Measurements from ENCODE around the gene OPTC.

DNA sequence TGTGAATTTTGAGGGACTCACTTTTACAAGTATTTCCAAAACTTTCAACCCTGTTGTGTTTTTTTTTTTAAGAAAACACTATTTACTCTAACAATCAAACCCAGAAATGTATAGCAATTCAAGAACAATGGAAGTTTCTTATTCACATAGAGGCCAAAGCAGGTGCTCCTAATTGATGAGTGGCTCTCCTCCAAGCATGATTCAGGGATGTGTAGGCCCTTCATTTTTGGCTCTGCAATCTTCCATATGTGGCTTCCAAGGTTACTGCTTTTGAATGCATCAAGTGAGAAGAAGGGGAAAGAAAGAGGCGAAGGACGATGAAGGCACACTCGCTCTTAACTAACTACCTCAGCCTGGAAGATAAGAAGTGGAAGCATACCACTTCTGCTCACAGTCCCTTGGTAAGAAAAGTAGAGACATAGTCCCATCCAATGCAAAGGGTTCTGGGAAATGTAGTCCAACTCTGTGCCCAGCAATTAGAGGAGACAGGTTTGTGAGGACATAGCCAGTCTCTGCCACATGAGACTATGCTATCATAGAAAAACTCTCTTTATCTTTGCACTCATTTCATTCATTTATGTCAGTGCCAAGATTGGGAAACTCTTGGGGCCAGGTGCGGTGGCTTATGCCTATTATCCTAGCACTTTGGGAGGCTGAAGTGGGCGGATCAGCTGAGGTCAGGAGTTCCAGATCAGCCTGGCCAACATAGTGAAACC is 46.0 kb downstream of the OPTC start:
- TF ChIP-seq ZFP30 (CRISPR knock-in tag; IDR thresholded peaks at IDR 0.05) (no peak), ARNTL (CRISPR knock-in tag; IDR thresholded peaks at IDR 0.05; ENCODE audit: borderline replicate concordance, low read depth) (no peak), ZFP3 (CRISPR knock-in tag; IDR thresholded peaks at IDR 0.05) (no peak), GLIS3 (CRISPR knock-in tag; IDR thresholded peaks at IDR 0.05) (no peak)
- TF ChIP-seq, protein P1, sequence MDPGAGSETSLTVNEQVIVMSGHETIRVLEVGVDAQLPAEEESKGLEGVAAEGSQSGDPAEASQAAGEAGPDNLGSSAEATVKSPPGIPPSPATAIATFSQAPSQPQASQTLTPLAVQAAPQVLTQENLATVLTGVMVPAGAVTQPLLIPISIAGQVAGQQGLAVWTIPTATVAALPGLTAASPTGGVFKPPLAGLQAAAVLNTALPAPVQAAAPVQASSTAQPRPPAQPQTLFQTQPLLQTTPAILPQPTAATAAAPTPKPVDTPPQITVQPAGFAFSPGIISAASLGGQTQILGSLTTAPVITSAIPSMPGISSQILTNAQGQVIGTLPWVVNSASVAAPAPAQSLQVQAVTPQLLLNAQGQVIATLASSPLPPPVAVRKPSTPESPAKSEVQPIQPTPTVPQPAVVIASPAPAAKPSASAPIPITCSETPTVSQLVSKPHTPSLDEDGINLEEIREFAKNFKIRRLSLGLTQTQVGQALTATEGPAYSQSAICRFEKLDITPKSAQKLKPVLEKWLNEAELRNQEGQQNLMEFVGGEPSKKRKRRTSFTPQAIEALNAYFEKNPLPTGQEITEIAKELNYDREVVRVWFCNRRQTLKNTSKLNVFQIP (CRISPR knock-in tag; IDR thresholded peaks at IDR 0.05; ENCODE audit: borderline replicate concordance, low read depth): no peak

Data from SK-N-SH treated with all-trans-retinoic acid at 6 μM for 48 hours (cell line).